ENCODE measurements around the gene ACAP3. TPM values are rescaled to one million over a fixed set of nuclear protein-coding genes. Genes with fewer than 3 reads are reported as not detected.

Gene ACAP3
- total RNA-seq, 4 donors from 2014 or later = 13.4 to 43.3 (median 18.8) TPM

DNA sequence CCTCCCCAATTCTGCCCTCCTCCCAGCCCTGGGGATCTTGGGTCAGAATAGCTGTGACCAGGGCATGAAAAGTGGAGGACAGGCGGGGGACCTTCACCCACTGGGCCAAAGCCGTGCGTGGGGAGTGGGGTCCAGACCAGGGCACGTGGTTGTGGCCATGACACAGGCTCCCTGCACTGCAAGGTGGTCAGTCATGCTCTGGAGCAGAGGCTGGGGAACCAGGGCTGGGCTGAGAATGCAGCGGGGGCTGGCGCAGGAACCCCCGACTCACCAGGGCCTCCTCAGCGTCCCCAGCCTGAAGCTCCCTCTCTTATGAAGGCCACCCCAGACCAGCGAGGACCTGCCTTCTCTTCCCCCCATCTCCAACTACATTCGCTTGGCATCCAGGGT is 38.8 kb upstream of the ACAP3 start:
- TF ChIP-seq, protein P1, sequence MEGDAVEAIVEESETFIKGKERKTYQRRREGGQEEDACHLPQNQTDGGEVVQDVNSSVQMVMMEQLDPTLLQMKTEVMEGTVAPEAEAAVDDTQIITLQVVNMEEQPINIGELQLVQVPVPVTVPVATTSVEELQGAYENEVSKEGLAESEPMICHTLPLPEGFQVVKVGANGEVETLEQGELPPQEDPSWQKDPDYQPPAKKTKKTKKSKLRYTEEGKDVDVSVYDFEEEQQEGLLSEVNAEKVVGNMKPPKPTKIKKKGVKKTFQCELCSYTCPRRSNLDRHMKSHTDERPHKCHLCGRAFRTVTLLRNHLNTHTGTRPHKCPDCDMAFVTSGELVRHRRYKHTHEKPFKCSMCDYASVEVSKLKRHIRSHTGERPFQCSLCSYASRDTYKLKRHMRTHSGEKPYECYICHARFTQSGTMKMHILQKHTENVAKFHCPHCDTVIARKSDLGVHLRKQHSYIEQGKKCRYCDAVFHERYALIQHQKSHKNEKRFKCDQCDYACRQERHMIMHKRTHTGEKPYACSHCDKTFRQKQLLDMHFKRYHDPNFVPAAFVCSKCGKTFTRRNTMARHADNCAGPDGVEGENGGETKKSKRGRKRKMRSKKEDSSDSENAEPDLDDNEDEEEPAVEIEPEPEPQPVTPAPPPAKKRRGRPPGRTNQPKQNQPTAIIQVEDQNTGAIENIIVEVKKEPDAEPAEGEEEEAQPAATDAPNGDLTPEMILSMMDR (IDR thresholded peaks at IDR 0.05; ENCODE audit: low read depth) = no peak

- TF ChIP-seq, protein P1 (IDR thresholded peaks at IDR 0.05; ENCODE audit: low read depth) = no peak
Observed at GRCh38 chr1:1345860-1346500, 38.2 kb upstream of the ACAP3 start.

DNA sequence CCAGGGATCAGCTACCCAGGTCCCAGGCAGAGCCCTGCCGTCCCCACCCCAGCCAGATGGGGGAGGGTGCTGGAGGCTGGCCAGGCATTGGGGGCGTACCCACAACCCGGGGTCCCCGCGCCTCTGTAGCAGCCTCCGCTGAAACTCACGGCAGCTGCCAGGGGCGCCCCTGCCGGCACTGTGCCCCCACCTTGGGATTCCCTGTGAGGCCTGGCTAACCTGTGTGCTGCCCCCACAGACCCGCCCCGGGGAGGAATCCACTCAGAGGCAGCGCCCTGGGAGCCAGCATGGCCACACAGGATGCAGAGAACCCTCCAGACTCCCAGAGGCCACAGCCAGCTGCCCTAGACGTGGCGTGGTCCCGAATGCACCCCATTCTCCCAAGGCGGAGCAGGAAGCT is 37.7 kb upstream of the ACAP3 start:
- TF ChIP-seq, protein P1 (IDR thresholded peaks at IDR 0.05; ENCODE audit: low read depth) = no peak

- TF ChIP-seq, protein P1 (IDR thresholded peaks at IDR 0.05; ENCODE audit: low read depth) = no peak
Observed at GRCh38 chr1:1344655-1345361, 37.1 kb upstream of the ACAP3 start.

- TF ChIP-seq, protein P1 (IDR thresholded peaks at IDR 0.05; ENCODE audit: low read depth) = no peak
Observed at GRCh38 chr1:1343811-1344421, 36.2 kb upstream of the ACAP3 start.

GRCh38 chr1:1342584-1343115 is 34.9 kb upstream of the ACAP3 start:
- TF ChIP-seq, protein P1 (IDR thresholded peaks at IDR 0.05; ENCODE audit: low read depth) = no peak

DNA sequence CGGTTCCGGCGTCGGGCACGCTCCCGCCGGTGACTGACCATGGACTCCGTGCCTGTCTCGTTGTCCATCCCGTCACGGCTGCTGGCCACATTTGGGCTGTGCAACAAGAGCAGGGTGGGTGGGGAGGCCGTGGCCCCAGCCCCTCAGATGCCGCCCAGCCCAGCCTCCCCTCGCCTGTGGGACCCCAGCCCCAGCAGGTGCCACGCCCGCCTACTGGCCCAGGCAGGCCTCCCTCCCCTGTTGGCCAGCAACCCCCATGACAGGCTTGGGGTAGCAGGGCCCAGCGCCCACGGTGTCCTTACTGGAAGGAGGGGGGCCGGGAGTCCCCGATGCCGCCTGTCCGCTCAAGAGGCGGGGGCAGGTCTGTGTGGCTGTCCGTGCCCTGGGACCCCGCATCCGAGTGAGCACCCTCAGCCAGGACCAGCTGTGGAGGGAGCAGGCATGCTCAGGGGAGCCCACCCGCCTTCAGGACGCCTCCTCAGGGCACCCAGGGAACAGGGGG is 34.4 kb upstream of the ACAP3 start:
- TF ChIP-seq, protein P1 (IDR thresholded peaks at IDR 0.05; ENCODE audit: low read depth) = no peak

Data from subcutaneous adipose tissue (tissue), 4 donors.